ENCODE results near the gene TBCA. TPM values are rescaled to one million over a fixed set of nuclear protein-coding genes. Genes with fewer than 3 reads are reported as not detected.

The TBCA gene
- total RNA-seq, 1 experiment from 2014 or later: 119 TPM

GRCh38 chr5:77773734-77774280 lies 2.3 kb downstream of the TBCA start:
- no peaks in the 10 kb centered on the region for H3F3A ChIP-seq (ENCODE audit: low read length, unreplicated experiment)
- no peak overlapping the region for H3K27ac ChIP-seq (ENCODE audit: low read length)
- no peak for TF ChIP-seq EZH2 (IDR thresholded peaks at IDR 0.05; ENCODE audit: low read length, unreplicated experiment)
- no peak for TF ChIP-seq EZH2phosphoT487 (IDR thresholded peaks at IDR 0.05; ENCODE audit: borderline replicate concordance, low read length)
- no peak for TF ChIP-seq CTCF (conservative IDR thresholded peaks at IDR 0.05; ENCODE audit: low read depth, low read length)
- no peaks in the 10 kb centered on the region for H3K9me2 ChIP-seq (replicated peaks; ENCODE audit: low read length)
- intact Hi-C loops (cut with micrococcal nuclease): no loop called here
- H3K79me2 ChIP-seq (ENCODE audit: low read length): peaks cover 73% of the 10 kb centered on the region
- peaks cover 50% of the 10 kb centered on the region for H4K20me1 ChIP-seq (ENCODE audit: low read length)
- POLR2A ChIA-PET (ENCODE audit: unreplicated experiment): no interaction called here
- no peak for DNase-seq
- H2AFZ ChIP-seq (ENCODE audit: low read length): no peak overlapping the region
- H3K9ac ChIP-seq (ENCODE audit: low read length): no peak overlapping the region
- H3K36me3 ChIP-seq (ENCODE audit: low read depth, low read length): peaks cover 17% of the 10 kb centered on the region; the same call in 1 of the 2 replicates
- peak overlapping the region; percentile 100 for H3K4me2 ChIP-seq (ENCODE audit: low read length)
- H3K4me3 ChIP-seq (ENCODE audit: low read length): peak overlapping the region; percentile 84
- no peaks in the 10 kb centered on the region for H3K27me3 ChIP-seq (ENCODE audit: low read length)
- BruUV-seq (replicated peaks): no TSS peak
- CTCF ChIA-PET: no interaction called here
- no peaks in the 10 kb centered on the region for H3K9me3 ChIP-seq (ENCODE audit: low read length)
- no peak for ATAC-seq
- H3K4me1 ChIP-seq (ENCODE audit: insufficient read depth, low read length): peaks cover 51% of the 10 kb centered on the region

- Histone ChIP-seq H3K4me2 (ENCODE audit: low read length) (peak overlapping the region; percentile 100), H3K4me3 (ENCODE audit: low read length) (peak overlapping the region; percentile 84; the same call in 1 of the 2 replicates), H2AFZ (ENCODE audit: low read length) (no peak overlapping the region), H3F3A (ENCODE audit: low read length, unreplicated experiment) (no peaks in the 10 kb centered on the region), H3K36me3 (ENCODE audit: low read depth, low read length) (peaks cover 18% of the 10 kb centered on the region; the same call in 1 of the 2 replicates), H3K9me2 (replicated peaks; ENCODE audit: low read length) (no peaks in the 10 kb centered on the region), H3K9me3 (ENCODE audit: low read length) (no peaks in the 10 kb centered on the region), H3K27ac (ENCODE audit: low read length) (no peak overlapping the region), H3K27me3 (ENCODE audit: low read length) (no peaks in the 10 kb centered on the region), H4K20me1 (ENCODE audit: low read length) (peaks cover 51% of the 10 kb centered on the region), H3K79me2 (ENCODE audit: low read length) (peaks cover 84% of the 10 kb centered on the region), H3K4me1 (ENCODE audit: insufficient read depth, low read length) (peaks cover 49% of the 10 kb centered on the region), H3K9ac (ENCODE audit: low read length) (no peak overlapping the region)
- no peak for DNase-seq
- ATAC-seq: no peak
- intact Hi-C loops (cut with micrococcal nuclease): no loop called here
- no TSS peak for BruUV-seq (replicated peaks)
- POLR2A ChIA-PET (ENCODE audit: unreplicated experiment): no interaction called here
- CTCF ChIA-PET: no interaction called here
- TF ChIP-seq CTCF (conservative IDR thresholded peaks at IDR 0.05; ENCODE audit: low read depth, low read length): no peak
- TF ChIP-seq EZH2phosphoT487 (IDR thresholded peaks at IDR 0.05; ENCODE audit: borderline replicate concordance, low read length): no peak
- TF ChIP-seq EZH2 (IDR thresholded peaks at IDR 0.05; ENCODE audit: low read length, unreplicated experiment): no peak
Measured at GRCh38 chr5:77772729-77773128, 3.4 kb downstream of the TBCA start.

- no peak overlapping the region for H3K4me2 ChIP-seq (ENCODE audit: low read length)
- DNase-seq (no peak), ATAC-seq (no peak)
- H3K27me3 ChIP-seq (ENCODE audit: low read length): no peaks in the 10 kb centered on the region
- no peak overlapping the region for H3K4me3 ChIP-seq (ENCODE audit: low read length)
- no peaks in the 10 kb centered on the region for H3K9me2 ChIP-seq (replicated peaks; ENCODE audit: low read length)
- no peak overlapping the region for H3K27ac ChIP-seq (ENCODE audit: low read length)
- no peaks in the 10 kb centered on the region for H3K9me3 ChIP-seq (ENCODE audit: low read length)
- H4K20me1 ChIP-seq (ENCODE audit: low read length): peaks cover 55% of the 10 kb centered on the region
- TF ChIP-seq EZH2phosphoT487 (IDR thresholded peaks at IDR 0.05; ENCODE audit: borderline replicate concordance, low read length): no peak
- no peak for TF ChIP-seq CTCF (conservative IDR thresholded peaks at IDR 0.05; ENCODE audit: low read depth, low read length)
- TF ChIP-seq EZH2 (IDR thresholded peaks at IDR 0.05; ENCODE audit: low read length, unreplicated experiment): no peak
- ChIA-PET POLR2A (ENCODE audit: unreplicated experiment) (no interaction called here), CTCF (no interaction called here)
- intact Hi-C loops (cut with micrococcal nuclease): no loop called here
- H3K9ac ChIP-seq (ENCODE audit: low read length): no peak overlapping the region
- peaks cover 42% of the 10 kb centered on the region for H3K4me1 ChIP-seq (ENCODE audit: insufficient read depth, low read length)
- no peak overlapping the region for H2AFZ ChIP-seq (ENCODE audit: low read length)
- BruUV-seq (replicated peaks): no TSS peak
- no peaks in the 10 kb centered on the region for H3F3A ChIP-seq (ENCODE audit: low read length, unreplicated experiment)
- peaks cover 18% of the 10 kb centered on the region; the same call in 1 of the 2 replicates for H3K36me3 ChIP-seq (ENCODE audit: low read depth, low read length)
- peaks cover 95% of the 10 kb centered on the region for H3K79me2 ChIP-seq (ENCODE audit: low read length)
Measured at GRCh38 chr5:77771452-77771851, 4.7 kb downstream of the TBCA start.
